ENCODE results near the gene TRANK1. TPM values are rescaled to one million over a fixed set of nuclear protein-coding genes. Genes with fewer than 3 reads are reported as not detected.

Gene TRANK1
- total RNA-seq, 1 donor from 2014 or later = 0.53 TPM

DNA sequence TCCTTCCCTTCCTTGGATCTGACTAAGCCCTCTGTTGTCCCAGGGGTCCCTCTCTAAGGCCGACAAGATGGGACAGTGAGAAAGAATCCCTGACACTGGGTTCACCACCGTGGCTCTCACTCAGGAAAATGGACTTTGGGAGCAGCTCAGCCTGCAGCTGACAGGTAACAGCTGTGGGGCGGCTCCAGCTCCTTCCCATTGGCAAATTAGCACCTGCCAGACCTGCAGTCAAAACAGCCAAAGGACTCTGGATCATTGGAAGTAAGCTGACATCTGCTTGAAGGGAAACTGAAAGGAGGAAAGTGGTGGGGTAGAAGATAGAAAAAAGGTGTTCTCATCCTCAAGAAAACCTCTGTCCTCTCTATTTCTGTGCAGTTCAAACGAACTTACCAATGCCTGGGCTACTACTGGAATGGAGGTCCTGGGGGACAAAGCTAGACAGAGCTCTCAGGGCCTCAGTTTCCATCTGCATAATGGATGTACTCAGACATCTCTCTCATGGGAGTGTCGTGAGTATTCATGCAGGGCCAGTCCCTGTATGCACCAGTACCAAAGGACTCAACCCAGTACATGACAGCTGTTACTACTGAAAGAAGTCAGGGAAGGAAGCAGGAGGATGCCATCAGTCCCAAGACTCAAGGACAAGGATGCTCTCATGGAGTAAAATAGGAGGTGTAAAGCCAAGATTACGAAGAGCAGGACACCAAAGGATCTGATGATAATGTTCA lies 126.9 kb downstream of the TRANK1 start:
- FAIRE-seq = no peak
- Histone ChIP-seq H3K4me3 (ENCODE audit: low read depth, low read length) (no peak overlapping the region), H3K27me3 (ENCODE audit: control insufficient read depth, insufficient read depth, low read length) (peaks cover 4% of the 10 kb centered on the region), H3K36me3 (ENCODE audit: control insufficient read depth, insufficient read depth, low read length) (no peaks in the 10 kb centered on the region)
- DNase-seq (ENCODE audit: low read depth) = no peak
- TF ChIP-seq, protein P1, sequence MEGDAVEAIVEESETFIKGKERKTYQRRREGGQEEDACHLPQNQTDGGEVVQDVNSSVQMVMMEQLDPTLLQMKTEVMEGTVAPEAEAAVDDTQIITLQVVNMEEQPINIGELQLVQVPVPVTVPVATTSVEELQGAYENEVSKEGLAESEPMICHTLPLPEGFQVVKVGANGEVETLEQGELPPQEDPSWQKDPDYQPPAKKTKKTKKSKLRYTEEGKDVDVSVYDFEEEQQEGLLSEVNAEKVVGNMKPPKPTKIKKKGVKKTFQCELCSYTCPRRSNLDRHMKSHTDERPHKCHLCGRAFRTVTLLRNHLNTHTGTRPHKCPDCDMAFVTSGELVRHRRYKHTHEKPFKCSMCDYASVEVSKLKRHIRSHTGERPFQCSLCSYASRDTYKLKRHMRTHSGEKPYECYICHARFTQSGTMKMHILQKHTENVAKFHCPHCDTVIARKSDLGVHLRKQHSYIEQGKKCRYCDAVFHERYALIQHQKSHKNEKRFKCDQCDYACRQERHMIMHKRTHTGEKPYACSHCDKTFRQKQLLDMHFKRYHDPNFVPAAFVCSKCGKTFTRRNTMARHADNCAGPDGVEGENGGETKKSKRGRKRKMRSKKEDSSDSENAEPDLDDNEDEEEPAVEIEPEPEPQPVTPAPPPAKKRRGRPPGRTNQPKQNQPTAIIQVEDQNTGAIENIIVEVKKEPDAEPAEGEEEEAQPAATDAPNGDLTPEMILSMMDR (IDR thresholded peaks at IDR 0.05; ENCODE audit: insufficient read depth, low read length, severe bottlenecking) = no peak

DNA sequence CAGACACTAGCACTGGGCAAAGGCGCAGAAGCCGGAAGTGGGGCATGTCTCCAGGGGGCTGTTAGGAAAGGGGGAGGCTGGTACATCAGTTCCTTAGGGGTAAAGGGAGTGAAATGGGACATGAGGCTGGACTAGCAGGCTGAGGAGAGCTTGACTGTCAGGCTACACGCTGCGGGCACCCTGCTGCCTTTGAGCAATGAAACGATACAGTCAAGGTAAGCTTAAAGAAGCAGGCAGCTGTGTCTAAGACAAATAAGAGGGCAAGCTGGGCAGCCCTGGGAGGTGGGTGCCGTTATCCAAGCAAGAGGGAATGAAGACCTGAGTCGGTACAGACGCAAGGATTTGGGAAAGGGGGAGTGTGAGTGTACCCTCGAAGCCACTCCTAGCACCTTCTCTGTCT lies 129.5 kb downstream of the TRANK1 start:
- TF ChIP-seq, protein P1 (IDR thresholded peaks at IDR 0.05; ENCODE audit: insufficient read depth, low read length, severe bottlenecking) = no peak
- no peak for FAIRE-seq
- DNase-seq (ENCODE audit: low read depth) = no peak
- peaks cover 4% of the 10 kb centered on the region for H3K27me3 ChIP-seq (ENCODE audit: control insufficient read depth, insufficient read depth, low read length)
- H3K4me3 ChIP-seq (ENCODE audit: low read depth, low read length) = no peak overlapping the region
- no peaks in the 10 kb centered on the region for H3K36me3 ChIP-seq (ENCODE audit: control insufficient read depth, insufficient read depth, low read length)

GRCh38 chr3:36814776-36815175 lies 130.1 kb downstream of the TRANK1 start:
- Histone ChIP-seq H3K36me3 (ENCODE audit: control insufficient read depth, insufficient read depth, low read length) (no peaks in the 10 kb centered on the region), H3K4me3 (ENCODE audit: low read depth, low read length) (no peak overlapping the region), H3K27me3 (ENCODE audit: control insufficient read depth, insufficient read depth, low read length) (peaks cover 4% of the 10 kb centered on the region)
- FAIRE-seq (no peak), DNase-seq (ENCODE audit: low read depth) (no peak)
- TF ChIP-seq, protein P1 (IDR thresholded peaks at IDR 0.05; ENCODE audit: insufficient read depth, low read length, severe bottlenecking) = no peak

GRCh38 chr3:36814066-36814717 lies 130.7 kb downstream of the TRANK1 start:
- DNase-seq (ENCODE audit: low read depth) (no peak), FAIRE-seq (no peak)
- peaks cover 4% of the 10 kb centered on the region for H3K27me3 ChIP-seq (ENCODE audit: control insufficient read depth, insufficient read depth, low read length)
- H3K36me3 ChIP-seq (ENCODE audit: control insufficient read depth, insufficient read depth, low read length) = no peaks in the 10 kb centered on the region
- no peak overlapping the region for H3K4me3 ChIP-seq (ENCODE audit: low read depth, low read length)
- TF ChIP-seq, protein P1 (IDR thresholded peaks at IDR 0.05; ENCODE audit: insufficient read depth, low read length, severe bottlenecking) = no peak

GRCh38 chr3:36813305-36813704 lies 131.5 kb downstream of the TRANK1 start:
- DNase-seq (ENCODE audit: low read depth) (peak; percentile 80), FAIRE-seq (peak; percentile 84)
- Histone ChIP-seq H3K4me3 (ENCODE audit: low read depth, low read length) (no peak overlapping the region), H3K27me3 (ENCODE audit: control insufficient read depth, insufficient read depth, low read length) (peaks cover 3% of the 10 kb centered on the region), H3K36me3 (ENCODE audit: control insufficient read depth, insufficient read depth, low read length) (no peaks in the 10 kb centered on the region)
- TF ChIP-seq, protein P1 (IDR thresholded peaks at IDR 0.05; ENCODE audit: insufficient read depth, low read length, severe bottlenecking) = no peak

Measured in bronchial epithelial cell (primary cell).